NCI-H1694 treated with DMSO at 0.1 percent for 48 hours (cell line): ENCODE data around the gene GPATCH8.
"Not testable (repeated sequence)": the region's sequence is repeated elsewhere in the genome, so short reads cannot be mapped to it uniquely, and the experiment has no call there.

ENCODE experiments used
- DNase-seq: peaks from one replicate; lab custom pipeline; 2025; lab: John Stamatoyannopoulos, UW

GPATCH8 gene

GRCh38 chr17:44375196-44376017 is 127.8 kb downstream of the GPATCH8 start:
- no peak for DNase-seq

- no peak for DNase-seq
Observed at GRCh38 chr17:44374306-44375195, 128.7 kb downstream of the GPATCH8 start.

- DNase-seq, result no peak
Observed at GRCh38 chr17:44372036-44372435, 131.2 kb downstream of the GPATCH8 start.

GRCh38 chr17:44369414-44370023 is 133.7 kb downstream of the GPATCH8 start:
- DNase-seq, result not testable (repeated sequence)

- not testable (repeated sequence) for DNase-seq
Observed at GRCh38 chr17:44368391-44369243, 134.6 kb downstream of the GPATCH8 start.

GRCh38 chr17:44367231-44367979 is 135.8 kb downstream of the GPATCH8 start:
- DNase-seq, result no peak

- DNase-seq, result not testable (repeated sequence)
Observed at GRCh38 chr17:44365051-44365450, 138.2 kb downstream of the GPATCH8 start.

GRCh38 chr17:44363613-44364159 is 139.5 kb downstream of the GPATCH8 start, which contains the start of gene FAM171A2:
Gene FAM171A2, minus strand, starts transcription at chr17:44363853. Its CDS starts 139 bp downstream, at chr17:44363714.
- DNase-seq, result peak; percentile 35

- DNase-seq, result no peak
Observed at GRCh38 chr17:44362949-44363612, 140.1 kb downstream of the GPATCH8 start.

- no peak for DNase-seq
Observed at GRCh38 chr17:44362459-44362948, 140.7 kb downstream of the GPATCH8 start.

- DNase-seq, result no peak
Observed at GRCh38 chr17:44361292-44362260, 141.6 kb downstream of the GPATCH8 start.

- no peak for DNase-seq
Observed at GRCh38 chr17:44360826-44361225, 142.4 kb downstream of the GPATCH8 start.

GRCh38 chr17:44360144-44360533 is 143.1 kb downstream of the GPATCH8 start:
- no peak for DNase-seq

- DNase-seq, result no peak
Observed at GRCh38 chr17:44359458-44360143, 143.6 kb downstream of the GPATCH8 start.

- DNase-seq, result no peak
Observed at GRCh38 chr17:44359006-44359405, 144.2 kb downstream of the GPATCH8 start.

GRCh38 chr17:44358066-44358465 is 145.1 kb downstream of the GPATCH8 start:
- no peak for DNase-seq

GRCh38 chr17:44356241-44356640 is 147.0 kb downstream of the GPATCH8 start:
- no peak for DNase-seq

- no peak for DNase-seq
Observed at GRCh38 chr17:44355642-44356099, 147.5 kb downstream of the GPATCH8 start.
